Measurements from ENCODE around the gene ZNF497.

Gene ZNF497

DNA sequence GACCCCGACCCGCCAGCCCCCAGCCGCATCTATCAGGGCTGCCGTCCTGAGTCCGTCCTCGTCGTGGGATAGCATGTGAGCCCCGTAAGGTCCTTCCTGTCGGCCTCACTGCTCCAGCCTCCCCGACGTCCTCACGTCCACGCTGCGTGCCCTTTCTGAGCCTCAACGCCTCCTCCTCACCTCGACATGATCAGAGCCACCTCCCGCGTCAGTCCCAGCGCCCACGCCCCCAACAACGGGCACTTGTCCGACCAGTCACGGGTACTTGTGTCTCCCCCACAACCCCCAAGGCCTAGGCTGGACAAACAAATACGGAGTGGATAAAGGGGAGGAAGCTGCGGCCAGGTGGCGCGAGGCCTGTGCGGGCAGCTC is 665 bp downstream of the ZNF497 start:
- peak overlapping the region; percentile 74 for H3K4me3 ChIP-seq (replicated peaks; ENCODE audit: low read depth, low read length)
- peak; percentile 55 for DNase-seq (ENCODE audit: low read depth)
- TF ChIP-seq, protein P1, sequence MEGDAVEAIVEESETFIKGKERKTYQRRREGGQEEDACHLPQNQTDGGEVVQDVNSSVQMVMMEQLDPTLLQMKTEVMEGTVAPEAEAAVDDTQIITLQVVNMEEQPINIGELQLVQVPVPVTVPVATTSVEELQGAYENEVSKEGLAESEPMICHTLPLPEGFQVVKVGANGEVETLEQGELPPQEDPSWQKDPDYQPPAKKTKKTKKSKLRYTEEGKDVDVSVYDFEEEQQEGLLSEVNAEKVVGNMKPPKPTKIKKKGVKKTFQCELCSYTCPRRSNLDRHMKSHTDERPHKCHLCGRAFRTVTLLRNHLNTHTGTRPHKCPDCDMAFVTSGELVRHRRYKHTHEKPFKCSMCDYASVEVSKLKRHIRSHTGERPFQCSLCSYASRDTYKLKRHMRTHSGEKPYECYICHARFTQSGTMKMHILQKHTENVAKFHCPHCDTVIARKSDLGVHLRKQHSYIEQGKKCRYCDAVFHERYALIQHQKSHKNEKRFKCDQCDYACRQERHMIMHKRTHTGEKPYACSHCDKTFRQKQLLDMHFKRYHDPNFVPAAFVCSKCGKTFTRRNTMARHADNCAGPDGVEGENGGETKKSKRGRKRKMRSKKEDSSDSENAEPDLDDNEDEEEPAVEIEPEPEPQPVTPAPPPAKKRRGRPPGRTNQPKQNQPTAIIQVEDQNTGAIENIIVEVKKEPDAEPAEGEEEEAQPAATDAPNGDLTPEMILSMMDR (IDR thresholded peaks at IDR 0.05; ENCODE audit: low read length, missing control alignments) = no peak

DNA sequence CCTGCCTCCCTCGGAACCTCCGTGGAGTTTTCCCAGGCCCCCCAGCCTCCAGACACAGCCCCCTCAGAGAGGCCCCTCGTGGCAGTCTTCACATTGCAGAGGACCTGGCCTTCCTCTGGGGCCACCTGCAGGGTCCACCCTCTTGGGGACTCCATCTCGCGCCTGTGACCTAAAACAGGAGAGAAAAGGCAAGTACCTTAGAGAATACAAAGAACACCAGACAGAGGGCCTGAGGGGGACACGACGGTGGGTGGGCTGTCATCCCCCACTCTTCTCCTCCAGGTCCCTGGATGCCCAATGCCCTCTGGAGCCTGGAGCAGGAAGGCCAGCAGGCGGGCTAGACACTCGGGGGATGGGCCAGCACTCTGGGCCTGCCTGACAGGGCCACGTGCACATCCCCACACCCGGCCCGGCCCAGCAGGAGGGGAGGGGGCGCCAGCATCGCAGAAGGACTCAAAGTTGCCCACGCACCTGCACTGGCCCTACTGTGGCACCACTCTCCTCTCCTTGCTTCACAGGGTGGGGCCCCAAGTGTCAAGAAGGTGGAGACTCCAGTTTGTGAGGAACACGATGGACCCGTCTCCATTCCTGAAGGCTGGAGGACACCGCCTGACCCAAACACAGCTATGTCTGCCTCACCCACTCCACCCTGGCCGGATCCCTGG is 4.9 kb downstream of the ZNF497 start:
- H3K4me3 ChIP-seq (replicated peaks; ENCODE audit: low read depth, low read length) = no peak overlapping the region
- TF ChIP-seq, protein P1 (IDR thresholded peaks at IDR 0.05; ENCODE audit: low read length, missing control alignments) = no peak
- no peak for DNase-seq (ENCODE audit: low read depth)

DNA sequence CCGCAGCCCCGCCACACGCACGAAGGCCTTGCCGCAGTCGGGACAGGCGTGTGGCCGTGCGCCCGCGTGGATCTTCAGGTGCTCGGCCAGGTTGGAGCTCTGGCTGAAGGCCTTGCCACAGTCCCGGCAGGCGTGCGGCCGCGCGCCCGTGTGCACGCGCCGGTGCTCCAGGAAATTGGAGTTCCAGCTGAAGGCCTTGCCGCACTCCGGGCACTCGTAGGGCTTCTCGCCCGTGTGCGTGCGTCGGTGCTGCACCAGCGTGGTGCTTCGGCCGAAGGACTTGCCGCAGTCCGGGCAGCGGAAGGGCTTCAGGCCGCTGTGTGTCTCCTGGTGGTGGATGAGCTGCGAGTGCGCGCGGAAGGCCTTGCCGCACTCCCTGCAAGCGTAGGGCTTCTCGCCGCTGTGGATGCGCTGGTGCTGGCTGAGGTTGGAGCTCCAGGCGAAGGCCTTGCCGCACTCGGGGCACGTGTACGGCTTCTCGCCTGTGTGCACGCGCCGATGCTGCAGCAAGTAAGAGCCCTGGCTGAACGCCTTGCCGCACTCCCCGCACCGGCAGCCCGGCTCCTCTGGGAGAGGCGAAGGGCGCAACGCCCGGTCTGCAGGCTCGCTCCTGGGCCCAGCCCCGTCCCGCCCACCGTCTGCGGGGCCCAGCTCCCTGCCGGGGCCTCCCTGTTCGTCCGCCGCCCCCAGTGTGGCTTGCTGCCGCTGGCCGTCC is 5.6 kb downstream of the ZNF497 start:
- peak; percentile 27 for DNase-seq (ENCODE audit: low read depth)
- H3K4me3 ChIP-seq (replicated peaks; ENCODE audit: low read depth, low read length) = peak overlapping the region; percentile 19
- TF ChIP-seq, protein P1 (IDR thresholded peaks at IDR 0.05; ENCODE audit: low read length, missing control alignments) = no peak

DNA sequence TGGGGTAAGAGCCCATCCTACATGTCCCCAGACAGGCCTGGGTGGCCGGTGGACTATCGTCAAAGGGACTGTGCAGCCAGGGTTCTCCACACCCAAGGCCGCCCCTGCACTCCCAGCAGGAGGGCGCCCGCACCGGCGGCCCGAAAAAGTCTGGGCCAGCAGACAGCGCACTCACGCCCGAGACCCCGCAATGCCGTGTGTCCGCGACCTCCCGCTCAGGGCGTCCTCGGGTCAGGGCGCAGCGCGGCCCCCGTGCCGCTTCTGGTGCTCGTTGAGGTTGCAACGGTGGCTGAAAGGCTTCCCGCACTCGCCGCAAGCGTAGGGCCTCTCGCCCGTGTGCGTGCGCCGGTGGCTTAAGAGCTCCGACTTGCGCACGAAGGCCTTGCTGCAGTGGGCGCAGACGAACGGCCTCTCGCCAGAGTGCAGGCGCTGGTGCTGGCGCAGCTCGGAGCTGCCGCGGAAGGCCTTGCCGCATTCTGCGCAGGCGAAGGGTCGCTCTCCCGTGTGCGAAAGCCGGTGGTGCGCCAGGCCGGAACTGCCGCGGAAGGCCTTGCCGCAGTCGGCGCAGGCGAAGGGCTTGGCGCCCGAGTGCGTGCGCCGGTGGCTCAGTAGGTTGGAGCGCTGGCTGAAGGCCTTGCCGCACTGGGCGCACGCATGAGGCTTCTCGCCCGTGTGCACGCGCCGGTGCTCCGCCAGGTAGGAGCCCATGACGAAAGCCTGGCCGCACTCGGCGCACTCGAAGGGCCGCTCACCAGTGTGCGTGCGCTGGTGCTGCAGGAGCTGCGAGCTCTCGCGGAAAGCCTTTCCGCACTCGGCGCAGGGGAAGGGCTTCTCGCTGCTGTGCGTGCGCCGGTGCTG is 6.4 kb downstream of the ZNF497 start:
- peak overlapping the region; percentile 19 for H3K4me3 ChIP-seq (replicated peaks; ENCODE audit: low read depth, low read length)
- TF ChIP-seq, protein P1 (IDR thresholded peaks at IDR 0.05; ENCODE audit: low read length, missing control alignments) = no peak
- peak; percentile 49 for DNase-seq (ENCODE audit: low read depth)

DNA sequence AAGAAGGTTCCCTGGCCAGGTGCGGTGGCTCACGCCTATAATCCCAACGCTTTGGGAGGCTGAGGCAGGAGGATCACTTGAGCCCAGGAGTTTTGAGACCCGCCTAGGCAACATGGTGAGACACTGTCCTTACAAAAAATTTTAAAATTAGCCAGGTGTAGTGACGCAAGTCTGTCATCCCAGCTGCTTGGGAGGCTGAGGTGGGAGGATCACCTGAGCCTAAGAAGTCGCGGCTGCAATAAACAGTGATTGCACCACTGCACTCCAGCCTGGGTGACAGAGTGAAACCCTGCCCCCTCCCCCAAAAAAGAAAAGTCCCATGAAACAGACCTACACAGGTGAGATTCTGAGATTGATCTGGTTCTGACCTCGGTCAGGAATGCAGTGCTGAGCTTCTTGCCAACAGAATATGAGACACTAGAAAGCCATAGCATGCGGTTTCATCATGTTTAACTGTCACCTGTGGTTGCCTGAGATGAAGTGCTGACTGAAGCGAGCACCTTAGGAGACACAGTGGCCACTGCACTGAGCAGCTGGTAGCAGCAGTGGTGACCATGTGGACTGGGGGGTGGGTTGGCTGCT is 7.2 kb downstream of the ZNF497 start:
- H3K4me3 ChIP-seq (replicated peaks; ENCODE audit: low read depth, low read length) = no peak overlapping the region
- TF ChIP-seq, protein P1 (IDR thresholded peaks at IDR 0.05; ENCODE audit: low read length, missing control alignments) = no peak
- no peak for DNase-seq (ENCODE audit: low read depth)

DNA sequence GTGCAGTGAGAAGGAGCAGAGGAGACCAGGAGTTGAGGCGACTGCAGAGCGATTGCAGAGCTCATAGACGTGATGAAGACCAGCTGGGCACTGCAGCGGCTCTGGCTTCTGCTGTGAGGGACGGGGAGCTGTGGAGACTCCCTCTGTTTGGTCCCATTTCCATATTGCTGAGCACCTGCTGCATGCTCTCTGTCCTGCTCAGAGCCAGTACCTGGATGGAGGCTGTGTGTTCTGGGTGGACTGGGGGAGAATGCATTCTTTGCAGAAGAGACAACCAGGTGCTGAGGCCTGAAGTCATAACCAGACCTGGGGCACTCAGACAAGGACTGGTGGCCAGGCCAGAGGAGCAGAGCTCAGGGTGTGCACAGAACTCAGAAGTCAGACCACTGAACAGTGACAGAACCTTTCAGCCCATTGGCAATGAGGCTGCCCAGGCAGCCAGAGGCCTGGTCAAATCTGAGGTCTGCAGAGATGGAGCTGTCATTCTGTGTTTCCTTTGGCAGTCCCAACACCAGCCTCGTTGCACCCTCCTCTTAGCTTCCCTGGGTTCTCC is 8.0 kb downstream of the ZNF497 start:
- TF ChIP-seq, protein P1 (IDR thresholded peaks at IDR 0.05; ENCODE audit: low read length, missing control alignments) = no peak
- H3K4me3 ChIP-seq (replicated peaks; ENCODE audit: low read depth, low read length) = no peak overlapping the region
- no peak for DNase-seq (ENCODE audit: low read depth)

Data from fibroblast of pulmonary artery (primary cell).